ENCODE measurements around the gene SF3B6. TPM values are rescaled to one million over a fixed set of nuclear protein-coding genes. Genes with fewer than 3 reads are reported as not detected.

SF3B6 gene
- polyA plus RNA-seq, 3 donors: 67.6 to 172 (median 146) TPM

DNA sequence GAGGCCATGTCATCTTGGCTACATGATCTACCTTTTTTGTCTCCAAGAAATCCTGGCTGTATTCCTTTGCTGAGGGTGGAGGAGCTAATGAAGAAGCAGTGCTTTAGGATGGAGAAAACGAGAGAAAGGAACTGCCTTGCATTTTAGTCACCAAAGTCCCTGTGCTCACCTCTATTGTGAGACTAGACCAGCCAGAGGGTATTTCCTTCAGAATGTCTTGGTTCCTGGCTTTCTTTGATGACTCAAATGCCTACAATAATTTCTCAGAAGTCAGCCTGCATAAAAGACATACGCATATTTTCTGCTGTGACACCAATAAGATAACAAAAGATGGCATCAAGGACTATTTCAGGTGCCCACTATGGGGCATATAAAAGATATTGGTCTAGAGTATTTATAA lies 10.8 kb downstream of the SF3B6 start:
- Mint-ChIP-seq H3K27me3 (ENCODE audit: low read depth in 3 of 3) (peaks cover 0 to 1% (median 0%) of the 10 kb centered on the region in 3 donors), H3K9me3 (no peaks in the 10 kb centered on the region), H3K27ac (no peak overlapping the region), H3K4me1 (peaks cover 4% of the 10 kb centered on the region), H3K36me3 (peaks cover 37 to 41% of the 10 kb centered on the region in 2 donors), H3K4me3 (no peak overlapping the region)
- intact Hi-C loops (cut with micrococcal nuclease): no loop called here
- DNase-seq: no peak
- peaks cover 9% of the 10 kb centered on the region for H3K79me2 ChIP-seq (ENCODE audit: insufficient read depth, low read length)
- H3K36me3 ChIP-seq (replicated peaks in 1 of 2; ENCODE audit: control insufficient read depth in 1 of 2, insufficient read depth in 2 of 2, low read length in 2 of 2): peaks cover 39 to 53% of the 10 kb centered on the region in 2 donors
- WGBS (ENCODE audit: insufficient coverage): 95% methylated on average over 2 of the region's 2 CpGs
- H3K27me3 ChIP-seq (ENCODE audit: control insufficient read depth in 2 of 2, insufficient read depth in 2 of 2, low read length in 2 of 2): no peaks in the 10 kb centered on the region
- H2AFZ ChIP-seq (ENCODE audit: insufficient read depth, low read depth, low read length, poor library complexity, severe bottlenecking): no peak overlapping the region
- no peak overlapping the region for H3K27ac ChIP-seq (ENCODE audit: low read depth in 1 of 2, low read length in 2 of 2)
- H3K9ac ChIP-seq (ENCODE audit: insufficient read depth, low read length, poor library complexity, severe bottlenecking): no peak overlapping the region
- TF ChIP-seq, protein P1, sequence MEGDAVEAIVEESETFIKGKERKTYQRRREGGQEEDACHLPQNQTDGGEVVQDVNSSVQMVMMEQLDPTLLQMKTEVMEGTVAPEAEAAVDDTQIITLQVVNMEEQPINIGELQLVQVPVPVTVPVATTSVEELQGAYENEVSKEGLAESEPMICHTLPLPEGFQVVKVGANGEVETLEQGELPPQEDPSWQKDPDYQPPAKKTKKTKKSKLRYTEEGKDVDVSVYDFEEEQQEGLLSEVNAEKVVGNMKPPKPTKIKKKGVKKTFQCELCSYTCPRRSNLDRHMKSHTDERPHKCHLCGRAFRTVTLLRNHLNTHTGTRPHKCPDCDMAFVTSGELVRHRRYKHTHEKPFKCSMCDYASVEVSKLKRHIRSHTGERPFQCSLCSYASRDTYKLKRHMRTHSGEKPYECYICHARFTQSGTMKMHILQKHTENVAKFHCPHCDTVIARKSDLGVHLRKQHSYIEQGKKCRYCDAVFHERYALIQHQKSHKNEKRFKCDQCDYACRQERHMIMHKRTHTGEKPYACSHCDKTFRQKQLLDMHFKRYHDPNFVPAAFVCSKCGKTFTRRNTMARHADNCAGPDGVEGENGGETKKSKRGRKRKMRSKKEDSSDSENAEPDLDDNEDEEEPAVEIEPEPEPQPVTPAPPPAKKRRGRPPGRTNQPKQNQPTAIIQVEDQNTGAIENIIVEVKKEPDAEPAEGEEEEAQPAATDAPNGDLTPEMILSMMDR (IDR thresholded peaks at IDR 0.05): no peak
- peaks cover 9% of the 10 kb centered on the region for H4K20me1 ChIP-seq (ENCODE audit: insufficient read depth, low read length)
- H3K4me2 ChIP-seq (replicated peaks; ENCODE audit: extremely low read depth, low read length, poor library complexity, severe bottlenecking): no peak overlapping the region
- H3K4me3 ChIP-seq (replicated peaks in 1 of 3; ENCODE audit: low read depth in 2 of 3, low read length in 3 of 3): no peak overlapping the region
- no peaks in the 10 kb centered on the region for H3K4me1 ChIP-seq (ENCODE audit: control insufficient read depth in 1 of 2, insufficient read depth in 2 of 2, low read length in 2 of 2)
- no peaks in the 10 kb centered on the region for H3K9me3 ChIP-seq (replicated peaks in 1 of 2; ENCODE audit: control insufficient read depth in 1 of 2, insufficient read depth in 1 of 2, low read length in 2 of 2)

DNA sequence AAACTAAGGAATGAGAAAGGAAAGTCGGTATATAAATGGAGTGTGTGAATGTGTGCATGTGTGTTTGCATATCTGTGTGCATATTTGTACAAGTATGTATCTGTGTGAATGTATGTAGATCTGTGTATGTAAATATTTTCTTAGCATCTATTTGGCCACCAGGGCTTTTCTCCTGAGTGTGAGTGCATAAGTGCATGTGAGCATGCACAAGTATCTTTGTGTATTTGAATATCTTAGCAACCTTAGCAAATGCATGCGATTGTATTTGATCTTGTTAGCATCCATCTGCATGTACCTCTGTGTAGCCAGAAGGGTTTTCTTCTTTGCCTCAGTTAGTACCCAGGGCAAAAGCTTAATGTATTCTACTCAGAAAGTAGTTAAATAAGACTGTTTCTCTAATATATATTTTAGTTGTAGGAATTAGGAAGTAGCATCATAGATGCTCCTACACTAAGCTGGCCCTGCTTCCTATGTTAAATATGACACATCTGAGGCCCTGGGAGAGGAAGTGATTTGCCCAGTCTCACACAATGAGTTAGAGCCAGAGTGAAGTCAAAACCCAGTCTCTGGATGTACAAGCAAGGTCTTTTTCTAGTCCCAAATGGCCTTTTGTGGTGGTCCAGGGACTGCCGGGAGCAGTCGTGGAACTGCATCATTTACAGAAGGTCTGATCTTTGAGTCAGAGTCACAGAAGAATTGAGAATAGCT lies 17.4 kb downstream of the SF3B6 start:
- Histone ChIP-seq H3K79me2 (ENCODE audit: insufficient read depth, low read length) (no peaks in the 10 kb centered on the region), H4K20me1 (ENCODE audit: insufficient read depth, low read length) (no peaks in the 10 kb centered on the region), H3K9me3 (replicated peaks in 1 of 2; ENCODE audit: control insufficient read depth in 1 of 2, insufficient read depth in 1 of 2, low read length in 2 of 2) (no peaks in the 10 kb centered on the region), H2AFZ (ENCODE audit: insufficient read depth, low read depth, low read length, poor library complexity, severe bottlenecking) (no peak overlapping the region), H3K36me3 (replicated peaks in 1 of 2; ENCODE audit: control insufficient read depth in 1 of 2, insufficient read depth in 2 of 2, low read length in 2 of 2) (no peaks in the 10 kb centered on the region), H3K9ac (ENCODE audit: insufficient read depth, low read length, poor library complexity, severe bottlenecking) (no peak overlapping the region), H3K4me3 (replicated peaks in 1 of 3; ENCODE audit: low read depth in 2 of 3, low read length in 3 of 3) (no peak overlapping the region), H3K27me3 (ENCODE audit: control insufficient read depth in 2 of 2, insufficient read depth in 2 of 2, low read length in 2 of 2) (no peaks in the 10 kb centered on the region), H3K4me1 (ENCODE audit: control insufficient read depth in 1 of 2, insufficient read depth in 2 of 2, low read length in 2 of 2) (no peaks in the 10 kb centered on the region), H3K27ac (ENCODE audit: low read depth in 1 of 2, low read length in 2 of 2) (no peak overlapping the region), H3K4me2 (replicated peaks; ENCODE audit: extremely low read depth, low read length, poor library complexity, severe bottlenecking) (no peak overlapping the region)
- no peak for DNase-seq
- intact Hi-C loops (cut with micrococcal nuclease): no loop called here
- H3K4me3 Mint-ChIP-seq: no peak overlapping the region
- TF ChIP-seq, protein P1 (IDR thresholded peaks at IDR 0.05): no peak
- peaks cover 0 to 2% (median 2%) of the 10 kb centered on the region in 3 donors for H3K27me3 Mint-ChIP-seq (ENCODE audit: low read depth in 3 of 3)
- 92% methylated on average over 2 of the region's 4 CpGs for WGBS (ENCODE audit: insufficient coverage)
- H3K27ac Mint-ChIP-seq: peak overlapping the region in 1 of 7 donors; percentile 66
- peaks cover 0 to 4% (median 0%) of the 10 kb centered on the region in 7 donors for H3K9me3 Mint-ChIP-seq
- no peaks in the 10 kb centered on the region for H3K36me3 Mint-ChIP-seq
- H3K4me1 Mint-ChIP-seq: no peaks in the 10 kb centered on the region
